HEK293 (cell line): Measurements from ENCODE around the gene SUFU.

Experiments
- CTCF ChIP-seq: fragments of 450-650 bp; formaldehyde crosslinking; IDR thresholded peaks from 2 replicates; pipeline ENCODE4 v1.5.1; 2016; ENCODE audit warnings: missing biosample characterization, missing genetic modification characterization
- KLF1 ChIP-seq: fragments of 450-650 bp; formaldehyde crosslinking; IDR thresholded peaks from 2 replicates; pipeline ENCODE4 v1.5.1; 2016; ENCODE audit warnings: missing biosample characterization, missing genetic modification characterization
- YY1 ChIP-seq: fragments of 450-650 bp; formaldehyde crosslinking; IDR thresholded peaks from 2 replicates; pipeline ENCODE4 v1.5.1; 2018; ENCODE audit warnings: missing biosample characterization, missing genetic modification characterization
- ZBTB1 ChIP-seq: fragments of 450-650 bp; formaldehyde crosslinking; IDR thresholded peaks from 2 replicates; pipeline ENCODE4 v1.5.1; 2016; ENCODE audit warnings: missing biosample characterization, missing genetic modification characterization
- ZBTB8A ChIP-seq: fragments of 450-650 bp; formaldehyde crosslinking; IDR thresholded peaks from 2 replicates; pipeline ENCODE4 v1.5.1; 2016; ENCODE audit warnings: missing biosample characterization, missing genetic modification characterization
- ZNF157 ChIP-seq: fragments of 450-650 bp; formaldehyde crosslinking; IDR thresholded peaks from 2 replicates; pipeline ENCODE4 v1.5.1; 2016; ENCODE audit warnings: missing biosample characterization, missing genetic modification characterization
- ZNF169 ChIP-seq: fragments of 450-650 bp; formaldehyde crosslinking; IDR thresholded peaks from 2 replicates; pipeline ENCODE4 v1.5.1; 2016; ENCODE audit warnings: missing biosample characterization, missing genetic modification characterization
- ZNF274 ChIP-seq, 2 experiments: fragments of 200-500 bp in 1 of 2; fragments of 450-650 bp in 1 of 2; sonication (Bioruptor generic) in 1 of 2; formaldehyde crosslinking in 1 of 2; IDR thresholded peaks; 2 replicates each; pipeline versions ENCODE4 v1.5.1 to v1.6.1; 2014 to 2016; ENCODE audit warnings: borderline replicate concordance in 1 of 2, inconsistent platforms in 1 of 2, low read length in 1 of 2, missing biosample characterization in 1 of 2, missing genetic modification characterization in 1 of 2
- ZNF302 ChIP-seq: fragments of 450-650 bp; formaldehyde crosslinking; IDR thresholded peaks from 2 replicates; pipeline ENCODE4 v1.5.1; 2016; ENCODE audit warnings: missing biosample characterization, missing genetic modification characterization, low read depth
- ZNF501 ChIP-seq: fragments of 450-650 bp; formaldehyde crosslinking; IDR thresholded peaks from 2 replicates; pipeline ENCODE4 v1.5.1; 2016; ENCODE audit warnings: missing biosample characterization, missing genetic modification characterization
- TF ChIP-seq, protein P1 (sequence below): IDR thresholded peaks from 2 replicates; pipeline ENCODE4 v1.6.1; 2011; ENCODE audit warnings: mild to moderate bottlenecking, low read depth, low read length, borderline replicate concordance

- TF ChIP-seq CTCF (tag by site-specific recombination) (no peak), ZNF274 (IDR thresholded peaks at IDR 0.05; ENCODE audit: low read length) (no peak), ZNF274 (tag by site-specific recombination; IDR thresholded peaks at IDR 0.05; ENCODE audit: borderline replicate concordance) (no peak), ZNF157 (tag by site-specific recombination) (no peak), KLF1 (tag by site-specific recombination) (no peak), ZBTB8A (tag by site-specific recombination) (no peak), ZBTB1 (no peak), ZNF501 (tag by site-specific recombination) (no peak), YY1 (tag by site-specific recombination) (no peak), ZNF169 (tag by site-specific recombination) (no peak), ZNF302 (tag by site-specific recombination) (no peak)
- TF ChIP-seq, protein P1, sequence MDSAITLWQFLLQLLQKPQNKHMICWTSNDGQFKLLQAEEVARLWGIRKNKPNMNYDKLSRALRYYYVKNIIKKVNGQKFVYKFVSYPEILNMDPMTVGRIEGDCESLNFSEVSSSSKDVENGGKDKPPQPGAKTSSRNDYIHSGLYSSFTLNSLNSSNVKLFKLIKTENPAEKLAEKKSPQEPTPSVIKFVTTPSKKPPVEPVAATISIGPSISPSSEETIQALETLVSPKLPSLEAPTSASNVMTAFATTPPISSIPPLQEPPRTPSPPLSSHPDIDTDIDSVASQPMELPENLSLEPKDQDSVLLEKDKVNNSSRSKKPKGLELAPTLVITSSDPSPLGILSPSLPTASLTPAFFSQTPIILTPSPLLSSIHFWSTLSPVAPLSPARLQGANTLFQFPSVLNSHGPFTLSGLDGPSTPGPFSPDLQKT = no peak
Observed at GRCh38 chr10:102608487-102608886, 104.7 kb downstream of the SUFU start.
